GM21360 (cell line): ENCODE data around the gene ANKRD13A.
"Not testable (repeated sequence)": the region's sequence is repeated elsewhere in the genome, so short reads cannot be mapped to it uniquely, and the experiment has no call there.

Experiments used
- ATAC-seq: cut with Tn5 transposase; IDR thresholded peaks from one replicate; pipeline ENCODE4 v1.9.1; 2021; ENCODE audit warnings: mild to moderate bottlenecking, moderate library complexity; ENCODE audit not compliant: unreplicated experiment

The ANKRD13A gene

DNA sequence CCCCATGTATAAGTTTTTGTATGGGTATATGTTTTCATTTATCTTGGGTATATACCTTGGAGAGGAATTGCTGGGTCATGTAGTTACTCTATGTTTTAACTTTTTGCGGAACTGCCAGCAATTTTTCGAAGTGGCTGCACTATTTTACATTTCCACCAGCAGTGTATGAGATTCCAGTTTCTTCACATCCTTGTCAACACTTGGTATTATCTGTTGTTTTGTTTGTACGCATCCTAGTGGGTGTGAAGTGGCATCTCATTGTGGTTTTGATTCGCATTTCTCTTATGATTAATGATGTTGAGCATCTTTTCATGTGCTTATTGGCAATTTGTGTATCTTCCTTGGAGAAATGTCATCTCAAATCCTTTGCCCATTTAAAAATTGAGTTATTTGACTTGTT is 6.9 kb downstream of the ANKRD13A start:
- ATAC-seq: no peak

- ATAC-seq: no peak
These were observed 8.7 kb downstream of the ANKRD13A start for GRCh38 chr12:110007881-110008280.

DNA sequence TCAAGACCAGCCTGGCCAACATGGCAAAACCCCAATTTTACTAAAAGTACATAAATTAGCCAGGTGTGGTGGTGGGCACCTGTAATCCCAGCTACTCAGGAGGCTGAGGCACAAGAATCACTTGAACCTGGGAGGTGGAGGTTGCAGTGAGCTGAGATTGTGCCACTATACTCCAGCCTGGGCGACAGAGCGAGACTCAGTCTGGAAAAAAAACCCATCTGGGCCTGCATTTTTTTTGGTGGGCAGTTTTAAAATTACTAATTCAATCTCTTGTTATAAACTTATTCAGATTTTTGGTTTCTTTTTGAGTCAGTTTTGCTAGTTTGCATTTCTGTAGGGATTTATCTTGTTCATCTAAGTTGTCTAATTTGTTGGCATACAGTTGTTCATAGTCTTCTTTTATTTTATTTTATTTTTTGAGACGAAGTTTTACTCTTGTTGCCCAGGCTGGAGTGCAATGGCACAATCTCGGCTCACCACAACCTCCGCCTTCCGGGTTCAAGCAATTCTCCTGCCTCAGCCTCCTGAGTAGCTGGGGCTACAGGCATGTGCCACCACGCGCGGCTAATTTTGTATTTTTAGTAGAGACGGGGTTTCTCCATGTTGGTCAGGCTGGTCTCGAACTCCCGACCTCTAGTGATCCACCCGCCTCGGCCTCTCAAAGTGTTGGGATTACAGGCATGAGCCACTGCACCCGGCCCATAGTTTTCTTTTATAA is 9.6 kb downstream of the ANKRD13A start:
- ATAC-seq: not testable (repeated sequence)

GRCh38 chr12:110010853-110011723 is 11.9 kb downstream of the ANKRD13A start:
- no peak for ATAC-seq

GRCh38 chr12:110012137-110012536 is 12.9 kb downstream of the ANKRD13A start:
- ATAC-seq: peak; percentile 53

DNA sequence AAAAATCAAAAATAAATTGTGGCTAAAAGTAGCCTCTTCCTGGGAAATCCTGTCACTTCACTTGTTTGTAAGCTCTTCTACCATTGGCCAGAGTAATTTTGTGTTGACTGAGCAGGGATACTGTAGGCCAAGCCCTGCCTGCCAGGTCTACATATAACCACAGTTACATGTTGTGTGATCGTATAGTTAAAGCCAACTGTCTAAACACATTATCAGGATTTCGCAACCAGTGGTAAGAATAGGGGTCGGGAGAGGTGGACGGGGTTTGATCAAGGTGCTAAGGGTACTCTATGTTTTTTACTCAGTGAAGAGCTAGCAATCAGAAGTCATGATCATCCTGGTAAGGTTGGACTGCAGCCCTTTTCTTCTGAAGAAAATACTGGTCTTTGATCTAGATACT is 13.4 kb downstream of the ANKRD13A start:
- ATAC-seq: no peak

DNA sequence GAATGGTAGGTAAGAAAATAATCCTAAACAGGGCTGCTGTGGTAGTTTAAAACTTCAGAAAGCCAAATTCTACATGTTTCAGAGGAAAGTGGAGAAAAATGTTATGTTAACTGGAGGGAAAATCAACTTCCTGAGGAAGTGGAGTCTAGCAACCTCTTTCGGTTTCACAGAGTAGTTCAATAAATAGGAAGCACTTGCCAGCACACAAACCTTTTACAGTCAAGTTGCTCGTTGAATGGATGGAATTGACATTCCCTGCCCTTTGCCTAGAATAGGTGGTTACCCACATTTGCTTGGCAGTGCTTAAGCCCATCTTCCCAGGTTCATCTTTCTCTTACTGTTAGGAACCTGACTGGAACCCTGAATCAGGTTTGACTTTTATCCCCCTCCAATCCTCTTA is 15.9 kb downstream of the ANKRD13A start:
- no peak for ATAC-seq

- ATAC-seq: no peak
These were observed 21.7 kb downstream of the ANKRD13A start for GRCh38 chr12:110020956-110021355.

DNA sequence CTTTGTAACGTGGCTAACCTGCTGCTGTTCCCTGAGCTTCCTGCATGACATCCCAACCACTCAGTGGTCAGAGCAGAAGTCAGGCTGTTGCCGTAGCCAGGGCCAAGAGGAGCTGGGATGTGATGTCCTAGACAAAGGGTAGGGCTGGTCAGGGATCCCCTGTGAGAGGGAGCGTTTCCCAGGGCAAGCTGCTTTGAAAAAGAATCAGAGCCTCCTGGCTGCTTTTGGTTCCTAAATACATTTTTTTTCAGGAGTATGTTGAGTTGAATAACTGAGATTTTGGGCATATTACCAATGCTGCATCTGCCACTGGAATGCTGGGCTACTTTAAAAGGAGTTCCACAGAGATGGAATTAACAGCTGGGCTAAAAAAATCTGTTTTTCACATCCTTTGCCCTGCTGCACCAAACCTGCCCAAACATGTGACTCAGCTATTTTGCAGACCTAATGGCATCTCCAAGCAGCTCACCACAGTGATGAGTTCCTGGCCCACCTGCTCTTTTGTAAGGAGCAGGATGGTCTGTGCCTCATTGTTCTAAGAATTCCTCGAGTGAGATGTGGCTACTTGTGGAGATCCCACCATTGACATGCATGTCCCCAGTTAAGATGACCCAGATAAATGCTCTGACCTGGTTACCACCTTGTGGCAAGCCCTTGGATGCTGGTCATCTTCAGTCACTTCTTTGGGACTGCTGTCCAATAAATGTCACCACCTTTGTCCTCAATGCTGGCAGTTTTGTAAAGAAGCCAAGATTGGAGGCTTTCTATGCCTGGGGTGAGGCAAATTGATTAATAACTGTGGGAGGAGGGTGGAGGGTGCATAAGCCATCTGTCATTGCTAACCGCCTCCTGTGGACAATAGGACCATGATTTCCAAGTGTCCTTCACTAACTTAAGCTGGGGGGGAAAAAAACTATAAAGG is 24.1 kb downstream of the ANKRD13A start:
- ATAC-seq: no peak

DNA sequence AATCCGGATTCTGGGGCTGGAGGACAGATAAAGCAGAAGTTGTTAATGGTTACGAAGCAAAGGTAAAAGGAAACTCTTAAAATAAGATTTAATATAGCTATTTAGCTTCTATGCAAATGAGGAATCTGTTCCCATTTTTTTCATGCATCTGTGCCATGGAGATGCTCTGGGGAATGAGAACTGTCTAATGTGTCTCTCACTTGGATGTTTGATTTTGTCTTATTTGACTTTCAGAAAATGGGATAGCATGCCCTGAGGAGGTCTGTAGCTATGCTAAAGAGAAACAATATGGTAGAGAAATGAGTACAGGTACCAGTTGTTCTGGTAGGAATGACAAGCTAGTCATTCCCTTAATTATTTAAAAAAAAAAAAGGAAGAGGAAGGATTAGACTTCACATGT is 24.8 kb downstream of the ANKRD13A start:
- ATAC-seq: no peak

- ATAC-seq: no peak
These were observed 29.1 kb downstream of the ANKRD13A start for GRCh38 chr12:110028323-110028722.

- ATAC-seq: no peak
These were observed 30.1 kb downstream of the ANKRD13A start for GRCh38 chr12:110029290-110029815.

DNA sequence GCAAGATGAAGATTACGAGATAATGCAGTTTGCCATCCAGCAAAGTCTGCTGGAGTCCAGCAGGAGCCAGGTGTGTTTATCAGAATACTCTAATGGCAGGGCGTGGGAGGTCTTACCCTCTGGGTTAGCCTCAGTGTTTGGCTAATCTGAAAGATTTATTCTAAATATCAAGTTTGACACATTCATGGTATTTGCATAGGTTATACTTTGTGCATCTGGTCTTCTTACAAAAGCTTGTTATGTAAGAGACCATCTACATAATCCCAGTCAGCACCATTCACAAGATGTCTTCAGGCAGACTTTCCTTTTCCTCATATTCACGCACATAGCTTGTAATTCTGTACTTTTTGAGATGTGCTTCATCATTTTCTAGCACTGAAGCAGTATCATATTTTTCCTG is 34.7 kb downstream of the ANKRD13A start:
- no peak for ATAC-seq

- ATAC-seq: no peak
These were observed 36.4 kb downstream of the ANKRD13A start for GRCh38 chr12:110035534-110036104.

GRCh38 chr12:110037315-110037714 is 38.1 kb downstream of the ANKRD13A start:
- no peak for ATAC-seq

- no peak for ATAC-seq
These were observed 39.5 kb downstream of the ANKRD13A start for GRCh38 chr12:110038741-110039084.

- no peak for ATAC-seq
These were observed 40.0 kb downstream of the ANKRD13A start for GRCh38 chr12:110039085-110039807.

DNA sequence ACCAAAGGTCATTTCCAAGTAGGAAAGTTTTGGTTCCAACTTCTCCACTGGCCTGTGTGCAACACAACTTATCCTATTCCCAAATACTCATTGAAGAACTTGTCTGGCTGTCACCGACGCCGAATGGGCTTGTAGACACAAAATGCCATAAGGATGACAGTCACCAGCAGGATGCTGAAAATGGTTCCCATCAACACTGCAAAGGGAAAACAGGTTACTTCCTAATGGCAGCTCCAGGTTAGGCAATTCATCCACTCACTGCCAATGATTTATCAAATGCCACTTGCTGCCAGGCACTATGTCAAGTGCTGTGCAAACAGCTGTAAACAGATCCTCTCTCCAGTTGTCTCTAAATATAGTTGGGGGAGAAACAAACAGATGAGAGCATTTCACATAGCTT is 43.0 kb downstream of the ANKRD13A start:
- no peak for ATAC-seq

DNA sequence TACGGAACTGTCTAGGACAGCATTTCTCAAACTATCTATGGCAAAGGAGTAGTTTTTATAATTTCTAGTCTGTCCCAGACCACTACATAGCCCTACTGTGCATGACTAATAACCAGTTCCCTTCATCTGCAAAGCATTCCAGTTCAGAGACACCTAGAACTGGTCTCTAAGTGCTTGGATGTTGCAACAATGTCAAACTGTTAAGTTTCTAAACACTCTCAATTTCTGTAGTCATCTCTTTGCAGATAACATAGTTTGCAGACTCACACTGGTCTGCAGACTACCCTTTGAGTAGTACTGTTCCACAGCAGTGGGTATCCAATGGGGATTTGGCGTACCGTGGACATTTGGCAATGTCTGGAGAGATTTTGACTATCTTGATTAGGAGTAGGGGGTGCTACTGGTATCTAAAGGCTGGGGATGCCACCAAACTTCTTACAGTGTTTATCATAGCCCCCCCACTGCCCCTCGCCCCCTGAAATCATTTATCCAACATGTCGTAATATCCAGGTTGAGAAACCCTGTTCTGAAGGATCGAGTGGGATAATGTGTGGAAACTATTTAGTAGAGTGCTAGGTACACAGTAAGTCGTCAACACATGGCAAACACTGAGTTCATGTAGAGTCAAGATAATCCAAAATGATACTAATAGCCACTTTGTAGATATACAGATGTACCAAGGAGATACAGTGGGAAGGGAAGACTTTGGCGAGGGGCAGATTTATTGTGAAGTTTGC is 47.4 kb downstream of the ANKRD13A start:
- no peak for ATAC-seq
